ENCODE data around the gene APLP1.
"Not testable (repeated sequence)": the region's sequence is repeated elsewhere in the genome, so short reads cannot be mapped to it uniquely, and the experiment has no call there.

The APLP1 gene

DNA sequence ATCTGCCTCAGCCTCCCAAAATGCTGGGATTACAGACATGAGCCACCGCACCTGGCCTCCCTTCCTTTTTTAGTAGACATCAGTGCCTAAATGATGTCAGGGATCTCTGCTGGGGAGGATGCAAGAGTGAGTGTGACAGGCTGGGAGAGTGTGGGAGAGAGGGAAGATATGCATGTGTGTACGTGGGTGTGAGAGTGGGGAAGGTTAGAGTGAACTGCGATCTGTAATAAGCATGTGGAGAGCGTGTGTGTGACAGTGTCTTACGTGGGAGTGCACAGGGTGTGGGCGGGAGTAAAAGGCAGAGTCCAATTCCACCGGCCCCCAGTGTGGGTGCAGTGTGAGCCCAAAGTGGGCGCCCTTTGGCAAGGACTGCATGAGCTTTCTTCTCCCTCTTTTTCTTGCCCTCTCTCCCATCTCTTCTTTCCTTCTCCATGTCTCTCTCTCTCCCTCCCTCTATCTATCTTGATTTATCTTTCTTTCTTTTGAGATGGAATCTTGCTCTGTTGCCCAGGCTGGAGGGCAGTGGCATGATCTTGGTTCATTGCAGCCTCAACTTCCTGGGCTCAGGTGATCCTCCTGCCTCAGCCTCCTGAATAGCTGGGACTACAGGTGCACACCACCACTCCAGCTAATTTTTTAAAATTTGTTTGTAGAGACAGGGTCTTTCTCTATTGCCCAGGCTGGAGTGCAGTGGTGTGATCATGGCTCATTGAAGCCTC is 15.2 kb upstream of the APLP1 start:
- no peak for DNase-seq

GRCh38 chr19:35856546-35857149 is 11.7 kb upstream of the APLP1 start, which contains the start of gene KIRREL2:
TSS of gene KIRREL2 (plus strand) at chr19:35856911. CDS start at chr19:35857120, 209 bp downstream.
- no peak for DNase-seq

- DNase-seq: no peak
Observed at GRCh38 chr19:35858311-35858710, 10.1 kb upstream of the APLP1 start.

GRCh38 chr19:35859414-35859813 is 9.0 kb upstream of the APLP1 start:
- no peak for DNase-seq

- no peak for DNase-seq
Observed at GRCh38 chr19:35860436-35860817, 7.9 kb upstream of the APLP1 start.

GRCh38 chr19:35860818-35861639 is 7.3 kb upstream of the APLP1 start:
- no peak for DNase-seq

GRCh38 chr19:35861640-35862160 is 6.7 kb upstream of the APLP1 start:
- DNase-seq: no peak

- no peak for DNase-seq
Observed at GRCh38 chr19:35862528-35862927, 5.8 kb upstream of the APLP1 start.

- DNase-seq: no peak
Observed at GRCh38 chr19:35863018-35863417, 5.4 kb upstream of the APLP1 start.

- DNase-seq: no peak
Observed at GRCh38 chr19:35868823-35869326, 501 bp downstream of the APLP1 start.

DNA sequence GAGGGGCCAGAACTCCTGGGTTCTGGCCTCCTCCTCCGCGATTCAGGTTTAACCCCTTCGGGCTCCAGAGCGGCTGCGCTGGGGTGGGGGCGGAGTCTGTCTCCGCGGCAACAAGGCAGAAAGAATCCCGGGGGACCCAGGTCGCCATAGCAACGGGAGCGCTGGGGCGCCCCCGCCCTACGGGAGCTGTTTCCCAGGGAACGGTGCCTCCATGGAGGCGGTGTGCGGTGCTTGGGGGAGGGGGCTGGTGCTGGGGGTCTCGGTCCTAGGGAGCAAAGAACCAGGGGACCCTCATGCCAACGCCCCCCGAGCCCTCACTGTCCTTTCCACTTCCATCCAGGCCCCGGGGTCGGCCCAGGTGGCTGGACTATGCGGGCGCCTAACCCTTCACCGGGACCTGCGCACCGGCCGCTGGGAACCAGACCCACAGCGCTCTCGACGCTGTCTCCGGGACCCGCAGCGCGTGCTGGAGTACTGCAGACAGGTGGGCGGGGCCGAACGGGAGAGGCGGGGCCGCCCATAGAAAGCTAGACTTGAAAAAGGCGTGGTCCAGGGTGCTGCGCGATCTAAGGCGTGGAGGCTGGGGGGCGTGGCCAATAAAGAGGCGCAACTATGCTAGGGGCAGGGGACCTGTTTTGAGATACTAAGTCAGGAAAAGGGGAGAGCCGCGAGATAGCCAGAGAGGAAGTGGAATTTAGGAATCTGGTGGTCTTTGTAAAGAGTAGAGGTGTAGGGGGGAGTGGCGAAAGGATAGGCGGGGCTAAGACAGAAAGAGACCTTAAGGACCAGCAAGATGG is 1.2 kb downstream of the APLP1 start:
- peak; percentile 65 for DNase-seq

DNA sequence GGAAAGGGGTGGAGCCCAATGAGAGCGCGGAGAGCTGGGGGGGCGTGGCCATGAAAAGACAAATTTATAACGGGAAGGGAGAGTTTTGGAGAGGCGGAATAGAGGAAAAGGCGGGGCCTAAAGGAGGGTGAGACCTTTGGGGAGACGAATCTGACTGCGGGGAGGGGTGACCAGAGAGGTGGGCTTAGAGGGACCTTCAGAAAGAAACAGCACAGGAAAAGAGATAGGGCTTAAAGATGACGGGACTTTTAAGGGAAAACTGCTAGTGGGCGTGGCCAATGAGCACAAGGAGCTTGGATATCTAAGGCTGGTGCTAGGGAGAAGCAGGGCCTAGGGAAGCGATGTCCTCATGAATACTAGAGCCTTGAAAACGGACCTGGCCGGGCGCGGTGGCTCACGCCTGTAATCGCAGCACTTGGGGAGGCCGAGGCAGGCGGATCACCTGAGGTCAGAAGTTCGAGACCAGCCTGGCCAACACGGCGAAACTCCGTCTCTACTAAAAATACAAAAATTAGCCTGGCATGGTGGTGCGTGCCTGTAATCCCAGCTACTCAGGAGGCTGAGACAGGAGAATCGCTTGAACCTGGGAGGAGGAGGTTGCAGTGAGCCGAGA is 1.9 kb downstream of the APLP1 start:
- DNase-seq: not testable (repeated sequence)

- no peak for DNase-seq
Observed at GRCh38 chr19:35870798-35871197, 2.4 kb downstream of the APLP1 start.

- no peak for DNase-seq
Observed at GRCh38 chr19:35871611-35872010, 3.2 kb downstream of the APLP1 start.

DNA sequence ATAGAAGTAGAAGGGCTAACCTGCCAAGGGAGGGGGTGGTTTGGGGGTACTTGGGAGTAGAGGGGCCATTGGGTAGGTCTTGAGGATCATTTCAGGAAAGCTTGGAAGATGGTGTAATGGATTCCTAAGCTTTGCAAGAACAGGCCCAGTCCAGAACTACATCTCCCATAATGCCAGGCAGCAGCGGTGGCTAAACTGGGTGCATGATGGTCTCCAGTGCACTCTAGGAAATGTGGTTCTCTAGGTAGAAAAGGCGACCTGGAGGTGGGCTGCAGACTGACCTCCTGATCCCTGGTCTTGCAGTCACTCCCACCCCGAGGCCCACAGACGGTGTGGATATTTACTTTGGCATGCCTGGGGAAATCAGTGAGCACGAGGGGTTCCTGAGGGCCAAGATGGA is 3.8 kb downstream of the APLP1 start:
- DNase-seq: no peak

DNA sequence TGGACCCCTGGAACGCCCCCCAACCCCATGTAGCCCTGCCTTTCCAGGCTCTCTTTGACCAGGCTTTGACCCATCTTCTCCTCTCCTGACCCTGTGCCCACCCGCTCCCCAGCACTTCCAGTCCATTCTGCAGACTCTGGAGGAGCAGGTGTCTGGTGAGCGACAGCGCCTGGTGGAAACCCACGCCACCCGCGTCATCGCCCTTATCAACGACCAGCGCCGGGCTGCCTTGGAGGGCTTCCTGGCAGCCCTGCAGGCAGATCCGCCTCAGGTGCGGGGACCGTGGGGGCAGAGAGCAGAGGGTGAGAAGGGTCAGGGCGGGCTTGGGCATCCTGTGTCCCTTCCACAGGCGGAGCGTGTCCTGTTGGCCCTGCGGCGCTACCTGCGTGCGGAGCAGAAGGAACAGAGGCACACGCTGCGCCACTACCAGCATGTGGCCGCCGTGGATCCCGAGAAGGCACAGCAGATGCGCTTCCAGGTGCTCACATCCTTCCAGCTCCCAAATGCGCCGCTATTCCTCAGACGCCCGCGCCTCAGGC is 6.1 kb downstream of the APLP1 start:
- DNase-seq: no peak

GRCh38 chr19:35879068-35879467 is 10.7 kb downstream of the APLP1 start:
- no peak for DNase-seq

- no peak for DNase-seq
Observed at GRCh38 chr19:35879770-35880317, 11.5 kb downstream of the APLP1 start.

DNA sequence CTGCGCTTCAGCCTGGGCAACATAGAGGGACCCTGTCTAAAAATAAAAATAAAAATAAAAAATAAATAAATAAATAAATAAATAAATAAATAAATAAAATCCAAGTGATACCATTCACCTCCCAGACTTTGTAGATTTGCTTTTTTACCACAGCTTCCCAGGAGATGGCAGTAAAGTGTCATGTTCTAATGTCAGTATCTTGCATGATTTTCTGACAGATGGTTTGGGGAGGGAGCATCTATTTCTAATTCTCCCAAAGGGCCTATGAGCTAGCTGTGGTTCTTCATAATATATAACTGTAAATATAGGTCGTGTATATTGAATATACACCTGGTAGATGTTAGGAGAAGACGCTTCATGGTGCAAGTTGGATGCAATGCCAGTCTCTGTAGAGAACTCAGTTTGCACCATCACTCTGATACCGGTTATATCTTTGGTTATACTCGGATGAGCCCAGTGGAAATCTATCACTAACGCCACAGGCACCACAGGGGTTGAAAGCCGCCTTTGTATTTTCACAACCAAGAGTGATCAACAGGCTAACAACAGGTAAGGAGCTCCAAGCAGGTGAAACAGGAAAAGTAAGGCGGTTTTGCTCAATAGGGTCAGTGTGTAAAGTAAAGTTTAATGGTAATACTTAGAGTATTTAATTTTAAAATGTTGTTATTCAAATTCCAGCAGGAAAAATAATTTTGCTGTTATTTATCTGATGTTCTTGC is 13.9 kb downstream of the APLP1 start:
- peak; percentile 22 for DNase-seq

DNA sequence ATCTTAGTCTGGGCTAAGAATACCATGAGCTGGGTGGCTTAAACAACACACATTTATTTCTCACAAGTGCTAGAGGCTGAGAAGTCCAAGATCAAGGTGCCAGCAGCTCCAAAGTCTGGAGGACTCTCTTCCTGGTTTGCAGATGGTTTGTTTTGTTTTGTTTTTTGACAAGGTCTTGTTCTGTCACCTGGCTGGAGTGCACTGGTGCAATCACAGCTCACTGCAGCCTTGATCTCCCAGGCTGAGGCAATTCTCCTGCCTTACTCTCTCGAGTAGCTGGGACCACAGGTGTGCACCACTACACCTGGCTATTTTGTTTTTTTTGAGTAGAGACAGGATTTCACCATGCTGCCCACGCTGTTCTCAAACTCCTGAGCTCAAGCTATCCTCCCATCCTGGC is 15.5 kb downstream of the APLP1 start:
- DNase-seq: no peak

DNA sequence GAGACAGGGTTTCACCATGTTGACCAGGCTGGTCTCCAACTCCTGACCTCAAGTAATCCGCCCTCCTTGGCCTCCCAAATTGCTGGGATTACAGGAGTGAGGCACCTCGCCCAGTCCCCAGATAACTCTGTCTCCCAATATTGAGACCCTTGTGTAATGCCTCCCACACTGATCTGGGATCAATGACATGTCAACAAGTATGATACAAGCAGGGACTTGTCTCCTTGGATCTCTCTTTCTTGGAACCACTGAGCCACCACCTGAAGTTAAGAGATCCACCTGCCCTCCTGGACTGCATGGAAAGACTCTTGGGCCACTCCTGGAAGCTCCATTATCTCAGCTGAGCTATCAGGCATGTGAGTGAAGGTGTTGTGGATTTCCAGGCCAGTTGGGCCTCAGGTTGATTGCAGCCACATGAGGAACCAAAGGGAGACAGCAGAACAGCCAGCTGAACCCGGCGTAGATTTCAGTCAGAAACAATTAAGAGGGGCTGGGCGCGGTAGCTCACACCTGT is 16.9 kb downstream of the APLP1 start:
- DNase-seq: no peak

All from NCI-H2107 (cell line).